Heart left ventricle (tissue), 13 donors: ENCODE results near the gene AKAP7.

ENCODE experiments used
- CTCF ChIP-seq, 12 donors: fragments of 200-600 bp; sonication (generic) in 4 of 12; IDR thresholded peaks; one replicate each; pipeline versions ENCODE4 v1.5.0 to v1.8.0; 2018 to 2022; ENCODE audit warnings: antibody characterized with exemption in 12 of 12, mild to moderate bottlenecking in 5 of 12
- POLR2A ChIP-seq, 2 donors: fragments of 450-650 bp; IDR thresholded peaks; one replicate each; pipeline ENCODE4 v1.6.1; 2017; ENCODE audit warnings: antibody characterized with exemption in 2 of 2, mild to moderate bottlenecking in 2 of 2, moderate library complexity in 2 of 2
- donor health status: ischemic (EF 13 %, LVEDD 7.1; RV severe dilation, severe dysfunction).
- donor health status: DM: no; HTN: yes; CAD: no.
- donor health status: DM: no; HTN: no; CAD: no.
- donor health status: ischemic (EF 25% LVEDD 6.9; RV normal size, moderate dysfunction).
- donor health status: ischemic (EF 25% LVEDD 5.7; RV mildly dilated, moderate dysfunction).
- donor health status: ischemic (EF 35%, LVEDD 5.7; RV mildly dilated, moderate dysfunction).
- donor health status: nonischemic (EF 11% LVEDD 7.7; RV severe dilation, severe dysfunction).
- donor health status: DM: yes; HTN: yes; CAD: no.
- donor health status: PGD.
- donor health status: ischemic (EF 29% LVEDD 5.4; RV normal size, mild dysfunction).
- donor health status: nonischemic (EF 23%, LVEDD 6.1; RV moderate dilation, normal function).

GRCh38 chr6:131146865-131147264, 11.6 kb downstream of the AKAP7 start:
- TF ChIP-seq CTCF (IDR thresholded peaks at IDR 0.05): no peak
- no peak for TF ChIP-seq POLR2A (IDR thresholded peaks at IDR 0.05)
